Measurements from ENCODE around the gene TMC5.

TMC5 gene

DNA sequence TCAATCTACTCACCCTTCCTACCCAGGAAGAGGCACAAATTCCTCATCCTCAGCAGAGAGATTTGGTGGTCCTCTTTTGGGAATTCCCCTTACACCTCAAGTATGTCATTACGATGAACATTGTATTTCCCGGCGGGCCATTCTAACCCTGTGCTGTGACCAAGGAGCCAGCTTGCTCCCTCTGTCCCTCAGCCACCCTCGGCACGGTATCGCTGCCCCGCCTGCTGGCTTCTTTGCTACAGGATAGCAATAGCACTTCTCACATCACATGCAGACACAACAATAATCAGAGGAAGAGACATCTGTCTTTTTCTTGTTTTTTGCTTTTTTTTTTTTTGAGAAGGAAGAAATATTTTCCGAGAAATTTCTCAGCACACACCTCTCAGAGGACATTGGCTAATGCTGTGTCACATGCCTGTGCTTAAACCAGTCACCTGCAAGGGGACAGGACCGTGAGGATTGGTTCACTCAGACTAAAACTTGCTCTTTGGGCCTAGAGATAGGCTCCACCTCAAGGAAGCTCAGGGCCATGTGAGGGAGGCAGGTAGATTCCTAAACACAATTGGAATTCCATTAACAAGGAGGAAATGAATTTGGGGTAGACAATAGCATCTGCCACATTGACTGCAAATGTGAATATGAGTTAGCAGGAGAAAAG lies 41.2 kb downstream of the TMC5 start:
- H3K4me3 ChIP-seq (replicated peaks in 1 of 2; ENCODE audit: low read depth in 2 of 2, low read length in 2 of 2): no peak overlapping the region
- TF ChIP-seq, protein P1, sequence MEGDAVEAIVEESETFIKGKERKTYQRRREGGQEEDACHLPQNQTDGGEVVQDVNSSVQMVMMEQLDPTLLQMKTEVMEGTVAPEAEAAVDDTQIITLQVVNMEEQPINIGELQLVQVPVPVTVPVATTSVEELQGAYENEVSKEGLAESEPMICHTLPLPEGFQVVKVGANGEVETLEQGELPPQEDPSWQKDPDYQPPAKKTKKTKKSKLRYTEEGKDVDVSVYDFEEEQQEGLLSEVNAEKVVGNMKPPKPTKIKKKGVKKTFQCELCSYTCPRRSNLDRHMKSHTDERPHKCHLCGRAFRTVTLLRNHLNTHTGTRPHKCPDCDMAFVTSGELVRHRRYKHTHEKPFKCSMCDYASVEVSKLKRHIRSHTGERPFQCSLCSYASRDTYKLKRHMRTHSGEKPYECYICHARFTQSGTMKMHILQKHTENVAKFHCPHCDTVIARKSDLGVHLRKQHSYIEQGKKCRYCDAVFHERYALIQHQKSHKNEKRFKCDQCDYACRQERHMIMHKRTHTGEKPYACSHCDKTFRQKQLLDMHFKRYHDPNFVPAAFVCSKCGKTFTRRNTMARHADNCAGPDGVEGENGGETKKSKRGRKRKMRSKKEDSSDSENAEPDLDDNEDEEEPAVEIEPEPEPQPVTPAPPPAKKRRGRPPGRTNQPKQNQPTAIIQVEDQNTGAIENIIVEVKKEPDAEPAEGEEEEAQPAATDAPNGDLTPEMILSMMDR (IDR thresholded peaks at IDR 0.05; ENCODE audit: low read depth, low read length): no peak

DNA sequence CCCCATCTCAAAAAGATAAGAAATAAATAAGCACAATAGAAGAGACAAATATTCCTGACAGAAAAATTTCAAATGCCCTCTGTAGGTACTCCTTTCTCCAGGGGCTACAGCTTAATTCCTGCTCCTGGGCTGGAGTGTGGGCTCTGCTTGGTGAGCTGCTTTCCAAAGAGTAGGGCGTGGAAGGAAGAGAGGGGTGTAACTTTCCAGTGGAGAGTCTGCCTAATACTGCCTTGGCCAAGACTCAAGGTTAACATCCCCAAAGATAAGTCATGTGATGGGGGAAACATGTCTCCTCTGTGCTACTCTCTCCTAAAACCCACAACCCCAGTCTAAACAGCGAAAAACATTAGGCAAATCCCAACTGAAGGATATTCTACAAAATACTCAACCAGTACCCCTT lies 42.7 kb downstream of the TMC5 start:
- no peak for DNase-seq (ENCODE audit: low read depth in 2 of 2)
- TF ChIP-seq, protein P1 (IDR thresholded peaks at IDR 0.05; ENCODE audit: low read depth, low read length): no peak
- H3K4me3 ChIP-seq (replicated peaks in 1 of 2; ENCODE audit: low read depth in 2 of 2, low read length in 2 of 2): no peak overlapping the region

More for the DNA sequence above, 41.2 kb downstream of the TMC5 start:
- DNase-seq (ENCODE audit: low read depth in 2 of 2): no peak

DNA sequence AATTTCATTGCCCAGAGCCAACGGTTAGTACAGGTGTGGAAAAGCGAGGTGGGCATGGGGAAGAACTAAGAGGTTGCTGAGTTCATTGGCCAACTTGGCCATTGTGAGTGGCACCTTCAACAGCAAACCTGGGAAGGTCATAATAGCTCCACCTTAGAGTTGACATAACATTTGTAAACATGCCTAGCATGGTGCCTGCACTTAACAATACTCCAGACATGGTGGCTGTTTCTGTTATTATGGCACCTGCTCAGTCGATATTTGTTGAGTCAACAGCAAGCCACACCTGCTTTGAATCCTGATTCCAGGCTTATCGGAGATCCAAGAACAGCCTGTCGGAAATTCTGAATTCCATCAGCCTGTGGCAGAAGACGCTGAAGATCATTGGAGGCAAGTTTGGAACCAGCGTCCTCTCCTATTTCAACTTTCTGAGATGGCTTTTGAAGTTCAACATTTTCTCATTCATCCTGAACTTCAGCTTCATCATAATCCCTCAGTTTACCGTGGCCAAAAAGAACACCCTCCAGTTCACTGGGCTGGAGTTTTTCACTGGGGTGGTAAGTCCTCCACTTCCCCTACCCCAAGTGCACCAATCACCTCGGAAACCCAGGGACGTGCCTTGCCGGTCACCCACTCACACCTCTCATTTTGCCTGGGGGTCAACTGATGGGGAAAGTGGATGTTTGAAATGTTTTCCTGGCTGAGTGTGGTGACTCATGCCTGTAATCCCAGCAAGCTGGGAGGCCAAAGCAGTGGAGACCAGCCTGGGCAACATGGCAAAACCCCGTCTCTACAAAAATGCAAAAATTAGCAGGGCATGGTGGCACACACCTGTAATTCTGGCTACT lies 46.0 kb downstream of the TMC5 start:
- TF ChIP-seq, protein P1 (IDR thresholded peaks at IDR 0.05; ENCODE audit: low read depth, low read length): no peak
- no peak for DNase-seq (ENCODE audit: low read depth in 2 of 2)
- H3K4me3 ChIP-seq (replicated peaks in 1 of 2; ENCODE audit: low read depth in 2 of 2, low read length in 2 of 2): no peak overlapping the region

DNA sequence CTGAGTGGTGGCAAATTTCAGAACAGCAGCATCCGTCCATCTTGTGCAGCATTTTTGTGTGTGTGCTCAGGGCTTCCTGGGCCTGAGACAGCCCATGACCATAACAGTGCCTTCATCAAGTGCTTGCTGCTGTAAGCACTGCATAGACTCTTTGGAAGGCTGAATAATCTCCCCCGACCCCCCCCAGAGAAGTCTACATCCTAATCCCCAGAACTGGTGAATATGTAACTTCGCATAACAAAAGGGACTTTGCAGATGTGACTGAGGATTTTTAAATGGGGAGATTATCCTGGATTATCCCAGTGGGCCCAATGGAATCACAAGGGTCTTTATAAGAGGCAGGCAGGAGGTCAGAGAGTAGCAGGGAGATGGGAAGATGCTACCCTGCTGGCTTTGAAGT lies 50.6 kb downstream of the TMC5 start:
- no peak overlapping the region for H3K4me3 ChIP-seq (replicated peaks in 1 of 2; ENCODE audit: low read depth in 2 of 2, low read length in 2 of 2)
- no peak for DNase-seq (ENCODE audit: low read depth in 2 of 2)
- TF ChIP-seq, protein P1 (IDR thresholded peaks at IDR 0.05; ENCODE audit: low read depth, low read length): no peak

DNA sequence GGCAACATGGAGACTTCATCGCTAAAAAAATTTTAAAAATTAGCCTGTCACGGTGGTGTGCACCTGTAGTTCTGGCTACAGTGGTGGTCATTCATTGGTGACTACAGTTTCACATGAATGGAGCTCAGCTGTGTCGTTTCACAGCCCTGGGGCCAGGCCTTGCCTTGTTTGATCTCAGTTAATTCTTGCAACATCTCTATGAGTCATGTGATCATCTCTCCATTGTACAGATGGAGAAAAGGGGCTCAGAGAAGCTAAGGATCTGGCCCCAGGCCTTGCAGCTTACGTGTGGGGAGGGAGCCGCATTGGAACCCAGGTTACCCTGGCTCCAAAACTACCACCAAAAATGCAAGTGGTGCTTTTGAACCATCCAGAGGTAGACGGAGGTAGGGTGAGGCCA lies 54.8 kb downstream of the TMC5 start:
- TF ChIP-seq, protein P1 (IDR thresholded peaks at IDR 0.05; ENCODE audit: low read depth, low read length): no peak
- H3K4me3 ChIP-seq (replicated peaks in 1 of 2; ENCODE audit: low read depth in 2 of 2, low read length in 2 of 2): no peak overlapping the region
- DNase-seq (ENCODE audit: low read depth in 2 of 2): no peak

DNA sequence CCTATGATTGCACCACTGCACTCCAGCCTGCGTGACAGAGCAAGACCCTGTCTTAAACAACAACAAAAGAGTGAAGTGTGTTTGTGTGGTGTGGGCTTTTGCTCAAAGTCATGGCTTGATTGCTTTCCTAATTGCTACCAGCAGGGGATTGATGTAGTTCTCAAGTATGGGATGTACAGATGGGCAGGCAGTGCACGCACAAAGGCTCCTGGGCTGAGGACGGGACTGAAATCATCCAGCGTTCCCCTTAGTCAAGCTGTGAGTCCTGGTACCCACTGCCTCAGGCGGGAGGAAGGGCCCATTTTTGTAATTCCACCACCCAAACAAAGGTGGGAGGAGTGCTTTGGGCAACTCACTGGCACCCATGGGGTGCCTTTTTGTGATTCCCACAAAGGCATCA lies 56.9 kb downstream of the TMC5 start:
- DNase-seq (ENCODE audit: low read depth in 2 of 2): no peak
- no peak overlapping the region for H3K4me3 ChIP-seq (replicated peaks in 1 of 2; ENCODE audit: low read depth in 2 of 2, low read length in 2 of 2)
- TF ChIP-seq, protein P1 (IDR thresholded peaks at IDR 0.05; ENCODE audit: low read depth, low read length): no peak

All from cardiac fibroblast (primary cell).